CD4-positive, alpha-beta T cell treated with Interleukin-21 for 1 hour (primary cell): ENCODE results near the gene CHMP6.

Source experiments
- DNase-seq: peaks from one replicate; pipeline ENCODE4 v3.0.0-alpha.2; 2020

The CHMP6 gene

GRCh38 chr17:81032641-81033480 lies 41.2 kb downstream of the CHMP6 start:
- no peak for DNase-seq

- DNase-seq = no peak
Observed at GRCh38 chr17:81033535-81034167, 42.0 kb downstream of the CHMP6 start.

DNA sequence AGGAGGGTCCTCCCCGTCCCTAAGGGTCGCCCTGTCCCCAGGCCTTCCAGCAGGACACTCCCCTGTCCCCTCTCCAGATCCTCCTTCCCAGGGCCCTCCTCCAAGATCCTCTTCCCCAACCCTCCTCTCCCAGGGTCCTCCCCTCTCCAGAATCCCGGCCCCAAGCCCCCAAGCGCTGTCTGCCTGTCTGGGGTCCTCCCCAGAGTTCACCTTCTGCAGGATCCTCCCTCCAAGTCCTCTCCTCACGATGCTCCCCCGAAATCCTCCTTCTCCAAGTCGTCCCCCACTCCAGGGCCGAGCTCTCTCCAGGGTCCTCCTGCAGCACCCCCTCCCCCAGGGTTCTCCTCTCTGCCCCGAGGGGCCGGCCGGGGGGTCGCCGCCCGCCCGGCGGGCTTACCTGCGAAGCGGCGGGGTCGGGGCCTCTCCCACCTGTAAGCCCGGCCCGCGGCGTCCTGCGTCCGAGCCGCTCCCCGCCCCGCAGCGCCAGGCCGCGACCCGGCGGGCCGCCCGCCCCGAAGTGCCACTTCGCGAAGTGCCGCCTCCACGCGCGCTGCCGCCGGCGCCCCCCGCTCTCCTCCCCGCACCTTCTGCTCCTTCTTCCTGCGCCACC lies 42.6 kb downstream of the CHMP6 start:
- DNase-seq = no peak

DNA sequence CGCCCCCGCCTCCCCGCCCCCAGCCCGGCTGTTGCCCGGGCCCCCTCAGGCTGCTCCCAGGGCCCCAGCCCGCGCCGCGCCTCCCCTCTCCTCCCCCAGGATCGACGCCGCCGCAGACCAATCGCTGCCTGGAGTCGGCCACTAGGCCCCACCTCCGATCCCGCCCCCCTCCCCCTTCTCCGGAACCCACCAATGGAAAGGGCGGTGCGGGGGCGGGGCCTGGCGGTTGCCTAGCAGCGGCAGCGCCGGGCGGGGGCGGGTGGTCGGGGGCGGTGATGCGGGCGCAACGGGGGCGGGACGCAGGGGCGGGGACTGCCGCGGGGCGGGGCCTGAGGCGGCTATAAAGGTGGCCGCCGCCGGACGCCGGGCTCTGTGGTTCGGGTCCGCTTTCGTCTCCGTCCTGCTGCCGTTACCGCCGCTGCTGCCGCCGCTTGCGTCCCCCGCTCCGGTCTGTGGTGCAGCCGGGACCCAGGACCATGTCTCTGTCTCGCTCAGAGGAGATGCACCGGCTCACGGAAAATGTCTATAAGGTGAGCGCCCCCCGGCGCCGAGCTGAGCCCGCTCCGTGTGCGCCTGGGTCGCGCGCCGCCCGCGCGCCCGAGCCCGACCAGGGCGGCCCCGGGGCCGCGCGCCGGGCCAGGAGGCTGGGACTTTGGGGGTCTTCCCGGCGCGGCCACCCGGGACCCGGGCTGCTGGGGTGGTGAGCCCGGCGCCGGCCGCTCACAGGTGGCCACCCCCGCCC lies 43.3 kb downstream of the CHMP6 start, which contains the start of gene BAIAP2:
TSS of gene BAIAP2 (plus strand) at position 373 of the 742 bp plus-strand sequence. CDS start at position 477, 104 bp downstream.
- DNase-seq = peak; percentile 96

- DNase-seq = peak; percentile 21
Observed at GRCh38 chr17:81035521-81036196, 44.0 kb downstream of the CHMP6 start.

- DNase-seq = no peak
Observed at GRCh38 chr17:81036197-81036941, 44.7 kb downstream of the CHMP6 start.

DNA sequence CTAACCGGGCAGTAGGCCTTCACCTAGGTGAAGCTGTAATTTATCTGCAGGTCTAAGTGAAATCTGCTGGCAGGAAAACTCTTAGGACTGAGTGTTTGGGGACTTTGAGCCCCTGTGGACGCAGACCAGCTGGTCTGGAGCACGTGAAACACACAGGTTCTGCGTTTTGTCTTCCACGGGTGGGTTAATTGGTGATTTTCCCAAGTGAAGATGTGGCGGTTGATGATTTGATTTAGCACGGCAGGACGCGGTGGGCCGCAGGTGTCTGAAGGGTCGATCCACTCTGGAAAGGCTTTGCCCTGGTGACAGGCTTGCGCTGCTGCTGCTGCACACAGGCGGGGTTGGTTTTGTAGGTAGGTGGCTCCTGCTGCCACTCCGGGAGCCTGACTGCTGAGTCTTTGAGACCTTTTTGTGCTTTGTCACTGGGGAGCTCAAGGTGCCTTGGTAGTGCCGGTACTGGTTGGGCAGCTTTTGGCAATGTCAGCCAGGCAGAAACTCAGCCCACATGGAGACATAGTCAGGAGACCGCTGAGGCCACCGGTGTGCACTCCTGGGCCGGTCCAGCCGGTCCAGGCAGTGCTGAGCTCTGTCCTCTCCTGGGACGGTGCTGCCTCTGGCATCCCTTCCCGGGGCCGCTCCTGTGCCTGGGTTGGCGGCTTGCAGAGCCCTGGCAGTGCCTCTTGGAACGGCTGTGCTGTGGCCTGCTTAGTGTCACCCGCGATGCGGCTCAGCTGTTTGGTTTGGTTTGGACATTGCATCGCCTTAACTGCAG lies 45.6 kb downstream of the CHMP6 start:
- no peak for DNase-seq

- DNase-seq = no peak
Observed at GRCh38 chr17:81037798-81038733, 46.4 kb downstream of the CHMP6 start.

DNA sequence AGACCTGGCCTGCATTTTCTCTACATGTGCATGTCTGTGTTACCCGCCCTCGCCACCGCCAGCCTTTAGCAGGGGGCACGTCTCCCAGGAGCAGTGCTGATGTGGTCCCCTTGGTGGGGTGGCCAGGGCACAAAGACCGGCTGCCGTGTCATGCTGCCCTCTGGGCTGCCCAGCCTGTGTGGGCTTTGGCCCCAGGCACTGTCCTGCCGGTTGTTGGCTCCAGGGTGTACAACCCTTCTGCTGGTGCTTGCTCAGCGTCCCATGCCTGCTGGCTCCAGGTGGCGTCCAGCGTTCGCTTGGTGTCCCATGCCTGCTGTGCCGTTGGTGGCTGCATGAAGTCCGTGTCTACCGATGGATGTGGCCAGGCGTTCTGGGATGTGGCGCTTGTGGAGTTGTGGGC lies 47.5 kb downstream of the CHMP6 start:
- no peak for DNase-seq

DNA sequence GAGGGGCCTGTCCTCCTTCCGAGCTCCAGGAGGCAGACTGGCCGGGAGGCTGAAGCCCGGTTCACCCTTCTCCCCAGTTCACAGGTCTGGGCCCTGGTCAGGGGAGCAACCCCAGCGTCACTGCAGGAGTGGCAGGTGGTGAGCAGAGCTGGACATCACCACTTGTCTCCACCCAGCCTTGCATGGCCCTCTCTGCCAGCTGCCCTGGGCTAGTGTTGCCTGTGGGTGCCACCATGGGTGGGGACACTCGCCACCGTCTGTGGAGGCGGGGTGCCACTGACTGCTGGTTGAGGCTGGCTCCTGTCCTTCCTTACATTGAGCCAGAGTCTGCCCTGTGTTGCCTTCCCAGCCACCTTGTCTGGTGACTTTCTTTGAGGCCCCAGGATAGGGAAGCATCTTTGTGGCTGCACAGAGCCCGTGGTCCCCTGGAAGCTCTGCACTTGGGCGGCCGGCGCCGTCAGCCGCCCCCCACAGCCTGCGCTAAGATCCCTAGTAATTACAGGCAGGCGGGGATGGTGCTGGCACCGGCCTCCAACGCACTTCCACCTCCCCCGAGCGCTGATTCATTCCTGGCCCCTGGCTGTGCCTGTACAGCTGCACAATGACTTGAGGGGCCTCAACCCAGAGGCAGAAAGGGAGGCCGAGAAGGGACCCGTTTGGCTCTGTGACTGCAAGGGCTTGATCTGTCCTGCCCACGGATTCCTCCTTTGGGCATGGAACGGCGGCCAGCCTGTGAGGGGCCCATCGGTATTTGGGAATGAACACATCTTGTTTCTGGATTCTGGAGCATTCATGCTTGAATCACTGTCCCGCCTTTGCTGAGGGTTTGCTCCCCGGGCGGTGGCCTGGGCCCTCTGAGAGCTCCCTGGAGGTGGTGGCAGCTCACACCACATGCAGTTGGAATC lies 48.5 kb downstream of the CHMP6 start:
- DNase-seq = no peak

DNA sequence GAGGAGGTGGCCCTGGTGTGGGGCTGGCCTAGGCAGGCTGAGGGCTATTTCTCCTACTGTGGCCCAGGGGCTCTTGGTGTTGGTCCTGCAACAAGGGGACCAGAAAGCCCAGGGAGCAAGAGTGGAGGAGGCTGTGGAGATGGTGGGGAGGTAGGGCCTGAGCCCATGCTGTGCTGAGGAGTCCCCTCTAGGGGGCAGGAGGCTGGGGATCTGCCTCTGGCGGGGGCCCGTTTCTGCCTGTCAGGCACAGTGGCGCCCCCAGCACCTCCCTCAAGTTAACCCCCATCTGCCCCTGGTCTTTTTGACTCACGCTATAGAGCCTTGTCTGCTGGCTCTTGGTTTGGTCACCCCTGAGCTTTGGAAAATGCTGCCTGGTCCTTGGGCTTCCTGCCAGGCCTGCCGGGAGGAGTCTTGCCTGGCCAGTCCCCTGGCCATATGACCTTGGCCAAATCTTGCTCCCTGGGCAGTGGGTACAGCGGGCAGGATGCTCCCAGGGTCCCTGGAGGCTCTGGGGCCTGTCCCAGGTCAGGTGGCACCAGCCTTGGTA lies 49.2 kb downstream of the CHMP6 start:
- no peak for DNase-seq

GRCh38 chr17:81042606-81043005 lies 51.0 kb downstream of the CHMP6 start:
- DNase-seq = no peak

DNA sequence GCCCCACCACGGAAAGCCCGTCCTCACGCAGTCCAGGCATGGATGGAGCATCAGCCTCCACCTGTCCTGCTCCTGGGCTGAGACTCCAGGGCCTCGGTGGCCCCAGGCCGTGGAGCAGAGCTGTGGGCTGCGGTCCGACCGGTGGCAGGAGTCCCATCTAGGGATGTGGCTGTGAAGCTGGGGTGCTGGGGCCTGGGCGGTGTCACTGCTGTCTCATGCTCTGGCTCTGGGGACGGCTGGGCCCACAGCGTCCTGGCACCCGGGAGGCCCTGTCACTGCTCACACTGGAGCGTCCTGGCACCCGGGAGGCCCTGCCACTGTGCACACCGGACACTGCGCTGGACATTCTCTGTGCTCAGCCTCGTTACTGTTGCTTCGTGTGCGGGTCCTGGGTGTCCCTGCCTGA lies 51.7 kb downstream of the CHMP6 start:
- no peak for DNase-seq

GRCh38 chr17:81043725-81044427 lies 52.2 kb downstream of the CHMP6 start:
- no peak for DNase-seq

GRCh38 chr17:81044428-81044763 lies 52.8 kb downstream of the CHMP6 start:
- DNase-seq = no peak

- DNase-seq = no peak
Observed at GRCh38 chr17:81044764-81045589, 53.3 kb downstream of the CHMP6 start.

GRCh38 chr17:81045590-81046095 lies 54.0 kb downstream of the CHMP6 start:
- DNase-seq = no peak
